Osteocyte (in vitro differentiated cells): ENCODE data around the gene OSBPL10. TPM values are rescaled to one million over a fixed set of nuclear protein-coding genes. Genes with fewer than 3 reads are reported as not detected.
A peak's percentile ranks its signal among the peaks of the same experiment; 100 is the strongest.
"Not testable (repeated sequence)": the region's sequence is repeated elsewhere in the genome, so short reads cannot be mapped to it uniquely, and the experiment has no call there.

ENCODE experiments used
- DNase-seq: peaks from one replicate; pipeline ENCODE4 v3.0.0; 2021; ENCODE audit warnings: mixed read lengths; ENCODE audit not compliant: unreplicated experiment; ENCODE audit errors: extremely low spot score
- H3K27ac Mint-ChIP-seq: one replicate; pipeline ENCODE4 v1.8.0; 2021; ENCODE audit warnings: mild to moderate bottlenecking, mixed read lengths; ENCODE audit not compliant: unreplicated experiment
- H3K27me3 Mint-ChIP-seq: one replicate; pipeline ENCODE4 v1.8.0; 2021; ENCODE audit warnings: mixed read lengths; ENCODE audit not compliant: unreplicated experiment
- H3K36me3 Mint-ChIP-seq: one replicate; pipeline ENCODE4 v1.8.0; 2021; ENCODE audit warnings: mixed read lengths; ENCODE audit not compliant: unreplicated experiment
- H3K4me1 Mint-ChIP-seq: one replicate; pipeline ENCODE4 v1.8.0; 2021; ENCODE audit warnings: mixed read lengths; ENCODE audit not compliant: unreplicated experiment
- H3K4me3 Mint-ChIP-seq: one replicate; pipeline ENCODE4 v1.8.0; 2021; ENCODE audit warnings: mild to moderate bottlenecking, moderate library complexity, mixed read lengths; ENCODE audit not compliant: unreplicated experiment
- H3K9me3 Mint-ChIP-seq: one replicate; pipeline ENCODE4 v1.8.0; 2021; ENCODE audit warnings: mixed read lengths; ENCODE audit not compliant: unreplicated experiment
- CTCF ChIP-seq: fragments of 200-600 bp; sonication (generic); IDR thresholded peaks from 2 replicates; pipeline ENCODE4 v1.5.0; 2021; ENCODE audit warnings: antibody characterized with exemption, mild to moderate bottlenecking, moderate library complexity
- total RNA-seq: library from RNA; stranded (reverse); gene quantifications from 2 replicates; pipeline ENCODE4 v1.2.1, GENCODE V29; 2021

The OSBPL10 gene
- total RNA-seq, 1 donor from 2014 or later: 21.7 TPM

- H3K27me3 Mint-ChIP-seq: no peaks in the 10 kb centered on the region
- H3K4me1 Mint-ChIP-seq: peaks cover 10% of the 10 kb centered on the region
- H3K4me3 Mint-ChIP-seq: no peak overlapping the region
- H3K36me3 Mint-ChIP-seq: no peaks in the 10 kb centered on the region
- no peak for DNase-seq
- no peaks in the 10 kb centered on the region for H3K9me3 Mint-ChIP-seq
- no peak for TF ChIP-seq CTCF
- H3K27ac Mint-ChIP-seq: no peak overlapping the region
Measured at GRCh38 chr3:32021155-32021554, 40.1 kb upstream of the OSBPL10 start.

- peak; percentile 78 for TF ChIP-seq CTCF
Measured at GRCh38 chr3:32018757-32019564, 37.9 kb upstream of the OSBPL10 start.

DNA sequence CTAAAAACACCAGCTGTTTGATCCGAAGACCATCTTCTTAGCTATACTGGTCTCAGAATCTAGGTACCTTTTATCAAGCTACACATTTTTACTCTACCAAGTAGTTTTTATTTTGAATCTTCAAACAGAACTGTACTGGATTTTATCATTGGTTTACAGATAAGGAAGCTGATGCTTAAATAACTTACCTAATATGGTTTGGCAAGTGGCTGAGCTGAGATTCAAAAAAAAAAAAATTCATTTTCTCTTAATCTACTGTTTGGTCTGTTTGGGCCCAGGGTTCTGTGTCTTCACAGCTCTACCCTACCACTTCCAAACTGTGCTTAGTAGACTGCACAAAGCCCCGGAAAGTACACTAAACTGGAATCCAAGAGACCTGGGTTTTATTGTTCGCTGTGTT, 36.2 kb upstream of the OSBPL10 start:
- no peak overlapping the region for H3K27ac Mint-ChIP-seq
- no peak for DNase-seq

More at GRCh38 chr3:32018757-32019564, 37.9 kb upstream of the OSBPL10 start:
- peaks cover 4% of the 10 kb centered on the region for H3K27me3 Mint-ChIP-seq
- no peaks in the 10 kb centered on the region for H3K9me3 Mint-ChIP-seq
- no peaks in the 10 kb centered on the region for H3K36me3 Mint-ChIP-seq
- no peak overlapping the region for H3K27ac Mint-ChIP-seq
- DNase-seq: no peak
- no peak overlapping the region for H3K4me3 Mint-ChIP-seq
- peaks cover 10% of the 10 kb centered on the region for H3K4me1 Mint-ChIP-seq

DNA sequence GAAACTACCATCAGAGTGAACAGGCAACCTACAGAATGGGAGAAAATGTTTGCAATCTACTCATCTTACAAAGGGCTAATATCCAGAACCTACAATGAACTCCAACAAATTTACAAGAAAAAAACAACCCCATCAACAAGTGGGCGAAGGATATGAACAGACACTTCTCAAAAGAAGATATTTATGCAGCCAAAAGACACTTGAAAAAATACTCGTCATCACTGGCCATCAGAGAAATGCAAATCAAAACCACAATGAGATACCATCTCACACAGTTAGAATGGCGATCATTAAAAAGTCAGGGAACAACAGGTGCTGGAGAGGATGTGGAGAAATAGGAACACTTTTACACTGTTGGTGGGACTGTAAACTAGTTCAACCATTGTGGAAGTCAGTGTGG, 34.6 kb upstream of the OSBPL10 start:
- H3K27me3 Mint-ChIP-seq: peaks cover 15% of the 10 kb centered on the region
- DNase-seq, H3K9me3 Mint-ChIP-seq, H3K27ac Mint-ChIP-seq, H3K4me1 Mint-ChIP-seq, H3K36me3 Mint-ChIP-seq, H3K4me3 Mint-ChIP-seq: not testable (repeated sequence)

More for the DNA sequence above, 36.2 kb upstream of the OSBPL10 start:
- Mint-ChIP-seq H3K36me3 (no peaks in the 10 kb centered on the region), H3K27me3 (peaks cover 12% of the 10 kb centered on the region), H3K4me3 (no peak overlapping the region), H3K4me1 (peaks cover 10% of the 10 kb centered on the region), H3K9me3 (no peaks in the 10 kb centered on the region)
- no peak for TF ChIP-seq CTCF

DNA sequence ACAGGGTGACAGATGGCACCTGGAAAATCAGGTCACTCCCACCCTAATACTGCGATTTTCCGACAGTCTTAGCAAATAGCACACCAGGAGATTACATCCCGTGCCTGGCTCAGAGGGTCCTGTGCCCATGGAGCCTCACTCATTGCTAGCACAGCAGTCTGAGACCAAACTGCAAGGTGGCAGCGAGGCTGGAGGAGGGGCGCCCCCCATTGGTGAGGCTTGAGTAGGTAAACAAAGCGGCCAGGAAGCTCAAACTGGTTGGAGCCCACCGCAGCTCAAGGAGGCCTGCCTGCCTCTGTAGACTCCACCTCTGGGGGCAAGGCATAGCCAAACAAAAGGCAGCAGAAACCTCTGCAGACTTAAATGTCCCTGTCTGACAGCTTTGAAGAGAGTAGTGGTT, 29.6 kb upstream of the OSBPL10 start:
- DNase-seq, H3K4me3 Mint-ChIP-seq, H3K36me3 Mint-ChIP-seq, H3K27ac Mint-ChIP-seq, H3K4me1 Mint-ChIP-seq, H3K9me3 Mint-ChIP-seq: not testable (repeated sequence)
- H3K27me3 Mint-ChIP-seq: peaks cover 15% of the 10 kb centered on the region

DNA sequence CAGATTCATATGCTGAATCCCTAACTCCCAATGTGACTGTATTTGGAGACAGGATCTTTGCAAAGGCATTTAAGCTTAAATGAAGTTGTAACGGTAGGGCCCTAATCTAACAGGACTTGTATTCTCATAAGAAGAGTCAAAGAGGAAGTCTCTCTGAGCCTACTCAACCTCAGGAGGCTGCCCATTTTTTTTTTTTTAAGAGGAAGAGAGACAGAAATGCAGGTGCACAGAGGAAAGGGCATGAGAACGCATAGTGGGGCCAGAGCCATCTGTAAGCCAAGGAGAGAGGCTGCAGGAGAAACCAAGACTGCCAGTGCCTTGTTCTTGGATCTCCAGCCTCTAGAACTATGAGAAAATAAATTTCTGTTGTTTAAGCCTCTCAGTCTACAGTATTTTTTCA, 28.9 kb upstream of the OSBPL10 start:
- no peak for DNase-seq
- H3K27ac Mint-ChIP-seq: no peak overlapping the region
- TF ChIP-seq CTCF: no peak
- H3K9me3 Mint-ChIP-seq: peaks cover 6% of the 10 kb centered on the region
- H3K27me3 Mint-ChIP-seq: peaks cover 15% of the 10 kb centered on the region
- peaks cover 3% of the 10 kb centered on the region for H3K36me3 Mint-ChIP-seq
- no peaks in the 10 kb centered on the region for H3K4me1 Mint-ChIP-seq
- H3K4me3 Mint-ChIP-seq: no peak overlapping the region
